Stomach smooth muscle (tissue), 2 donors: ENCODE data around the gene SCG5.

ENCODE experiments used
- H3K27ac ChIP-seq: one replicate; pipeline ENCODE4 v1.7.0; 2013; ENCODE audit warnings: mild to moderate bottlenecking, low read length, inconsistent platforms
- H3K27me3 ChIP-seq, 2 donors: one replicate each; pipeline ENCODE4 v1.7.0; 2013; ENCODE audit warnings: low read length in 2 of 2; ENCODE audit not compliant: insufficient read depth in 2 of 2, control insufficient read depth in 1 of 2
- H3K36me3 ChIP-seq, 2 donors: one replicate each; pipeline ENCODE4 v1.7.0; 2013; ENCODE audit warnings: low read length in 2 of 2; ENCODE audit not compliant: control insufficient read depth in 2 of 2, insufficient read depth in 2 of 2
- H3K4me1 ChIP-seq: one replicate; pipeline ENCODE4 v1.7.0; 2013; ENCODE audit warnings: low read length; ENCODE audit not compliant: control insufficient read depth, insufficient read depth
- H3K4me3 ChIP-seq, 2 donors: one replicate each; pipeline ENCODE4 v1.7.0; 2013; ENCODE audit warnings: low read length in 2 of 2
- H3K9ac ChIP-seq, 2 donors: one replicate each; pipeline ENCODE4 v1.7.0; 2013; ENCODE audit warnings: low read length in 2 of 2, mild to moderate bottlenecking in 1 of 2
- H3K9me3 ChIP-seq, 2 donors: one replicate each; pipeline ENCODE4 v1.7.0; 2013; ENCODE audit warnings: low read length in 2 of 2; ENCODE audit not compliant: control insufficient read depth in 2 of 2
- donor health status: healthy.
- donor health status: Pancreatic carcinoma.

The SCG5 gene

DNA sequence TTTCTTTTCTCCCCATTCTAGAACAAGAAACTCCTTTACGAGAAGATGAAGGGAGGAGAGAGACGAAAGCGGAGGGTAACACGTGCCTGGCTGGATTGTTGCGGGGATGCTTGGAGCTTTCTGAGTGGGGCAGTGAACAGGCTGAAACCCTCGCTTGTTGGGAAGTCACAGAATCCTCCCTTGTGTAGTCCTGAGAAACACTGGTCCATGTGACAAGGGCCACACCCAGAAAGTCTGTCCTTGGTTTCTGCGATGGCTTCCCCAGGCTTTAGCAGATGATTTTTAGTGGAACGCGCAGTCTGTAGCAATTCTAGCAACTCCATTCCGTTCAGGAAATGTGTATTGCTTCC lies 50.2 kb downstream of the SCG5 start:
- no peaks in the 10 kb centered on the region for H3K4me1 ChIP-seq
- no peaks in the 10 kb centered on the region for H3K9me3 ChIP-seq
- no peak overlapping the region for H3K9ac ChIP-seq
- no peak overlapping the region for H3K4me3 ChIP-seq
- H3K27ac ChIP-seq = no peak overlapping the region
- H3K27me3 ChIP-seq = no peaks in the 10 kb centered on the region
- H3K36me3 ChIP-seq = no peaks in the 10 kb centered on the region

DNA sequence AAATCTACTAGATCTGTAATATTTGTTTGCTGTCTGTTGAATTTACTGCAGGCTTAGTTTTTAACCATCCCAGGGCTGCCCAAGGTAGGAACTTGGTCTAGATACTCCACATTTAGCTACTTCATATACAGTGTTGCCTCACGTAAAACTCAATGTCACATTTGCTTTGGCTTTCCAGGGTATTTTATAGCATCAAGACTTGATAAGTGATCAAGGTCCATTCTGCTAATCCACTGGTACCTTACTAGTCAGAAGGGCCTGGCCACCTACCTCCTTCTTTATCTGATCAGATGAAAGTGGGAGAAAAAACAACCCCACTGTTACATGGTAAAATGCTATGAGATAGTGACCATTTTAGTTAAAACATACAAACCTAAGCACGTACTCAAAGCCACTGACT lies 50.8 kb downstream of the SCG5 start:
- no peak overlapping the region for H3K9ac ChIP-seq
- no peaks in the 10 kb centered on the region for H3K9me3 ChIP-seq
- no peak overlapping the region for H3K4me3 ChIP-seq
- H3K36me3 ChIP-seq = no peaks in the 10 kb centered on the region
- H3K27ac ChIP-seq = no peak overlapping the region
- no peaks in the 10 kb centered on the region for H3K27me3 ChIP-seq
- no peaks in the 10 kb centered on the region for H3K4me1 ChIP-seq

DNA sequence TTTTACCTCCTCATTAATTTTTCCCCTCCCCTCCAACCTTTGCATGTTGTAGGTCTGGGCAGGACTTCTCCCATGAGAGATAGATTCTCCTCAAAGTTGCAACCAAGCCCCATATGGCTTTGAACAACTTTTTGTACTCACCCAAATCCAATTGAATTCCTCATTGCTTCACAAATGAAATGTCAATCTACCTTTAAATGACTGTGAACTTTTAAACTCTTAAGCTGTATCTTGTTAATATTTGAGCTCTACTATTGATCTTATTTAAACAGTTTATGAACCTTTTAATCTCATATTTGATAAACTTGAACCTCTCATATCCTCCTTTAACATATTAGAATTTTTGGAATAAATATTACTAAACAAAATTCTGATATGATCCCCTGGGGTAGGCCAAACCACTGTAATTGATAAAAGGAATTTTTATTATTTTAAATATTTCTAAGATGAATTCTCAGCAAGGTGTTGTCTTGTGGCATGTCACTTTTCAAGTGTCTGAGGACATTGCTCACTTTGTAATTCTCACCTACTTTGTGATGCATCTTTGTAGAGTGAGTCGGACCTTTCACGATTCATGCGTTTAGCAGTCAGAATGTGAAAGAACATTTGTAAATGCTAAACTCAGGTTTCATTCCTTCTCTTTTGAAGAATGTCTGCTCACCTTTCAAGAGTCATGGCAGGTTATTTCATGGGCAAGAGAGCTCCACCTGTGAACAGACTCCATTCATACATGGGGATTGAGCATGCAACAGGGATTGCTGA lies 52.9 kb downstream of the SCG5 start:
- Histone ChIP-seq H3K9ac (no peak overlapping the region), H3K9me3 (no peaks in the 10 kb centered on the region), H3K27ac (no peak overlapping the region), H3K27me3 (no peaks in the 10 kb centered on the region), H3K4me1 (no peaks in the 10 kb centered on the region), H3K4me3 (no peak overlapping the region), H3K36me3 (no peaks in the 10 kb centered on the region)

DNA sequence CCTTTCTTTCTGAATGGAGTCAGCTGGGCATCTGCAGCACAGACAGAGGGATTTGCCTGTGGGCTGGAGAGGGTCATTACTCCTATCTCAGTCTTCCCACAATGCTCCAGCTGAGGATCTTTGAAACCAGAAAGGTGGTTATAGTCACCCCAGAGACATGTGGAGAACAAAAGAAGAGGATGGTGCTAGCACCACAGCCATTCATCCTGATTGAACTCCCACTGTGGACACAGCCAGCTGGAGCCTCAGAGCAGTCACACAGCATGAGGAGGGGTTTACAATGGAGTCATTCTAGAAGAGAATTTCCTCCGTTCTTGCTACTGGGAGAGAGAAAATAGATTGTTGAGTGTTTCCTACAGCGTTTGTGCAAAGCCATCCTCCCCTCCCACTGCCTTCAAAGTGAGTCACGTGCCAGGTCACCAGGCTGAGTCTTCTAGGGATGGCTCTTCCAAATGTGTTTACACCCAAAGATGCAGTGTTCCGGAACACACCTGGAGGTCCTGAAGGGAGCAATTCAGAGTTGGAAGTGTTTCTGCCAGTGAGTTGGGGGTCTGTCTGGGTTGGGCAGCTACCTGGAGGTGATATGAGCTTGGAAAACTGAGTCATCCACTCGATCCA lies 57.4 kb downstream of the SCG5 start:
- no peak overlapping the region for H3K4me3 ChIP-seq
- no peaks in the 10 kb centered on the region for H3K9me3 ChIP-seq
- no peak overlapping the region for H3K27ac ChIP-seq
- no peak overlapping the region for H3K9ac ChIP-seq
- H3K4me1 ChIP-seq = no peaks in the 10 kb centered on the region
- H3K27me3 ChIP-seq = no peaks in the 10 kb centered on the region
- H3K36me3 ChIP-seq = no peaks in the 10 kb centered on the region

DNA sequence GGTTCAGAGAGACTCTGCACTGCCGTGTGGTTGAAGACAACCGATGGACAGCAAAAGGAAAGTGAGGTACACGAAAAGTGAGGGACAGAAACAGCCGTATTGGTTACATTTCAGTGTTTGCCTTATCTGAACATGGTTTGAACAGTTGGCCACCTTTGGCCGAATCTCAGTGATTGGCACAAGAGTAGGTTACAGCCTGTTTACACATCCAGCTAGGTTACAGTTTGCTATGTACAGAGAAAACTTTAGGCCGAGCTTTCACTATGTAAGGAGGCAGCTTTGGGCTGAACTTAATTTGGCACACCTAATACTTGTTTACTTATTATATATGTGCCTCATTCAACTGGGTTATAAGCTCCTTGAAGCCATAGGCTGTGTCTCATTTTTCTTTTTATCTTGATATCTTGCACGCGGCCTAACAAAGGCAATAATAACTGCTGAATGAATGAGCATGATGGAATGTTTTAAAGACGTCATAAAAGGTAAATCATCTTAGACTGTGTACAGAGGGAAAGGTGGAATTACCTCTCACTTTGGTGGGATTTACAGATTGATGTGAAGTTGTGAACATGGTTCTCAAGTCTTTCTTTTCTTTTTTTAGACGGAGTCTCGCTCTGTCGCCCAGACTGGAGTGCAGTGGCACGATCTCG lies 59.1 kb downstream of the SCG5 start:
- Histone ChIP-seq H3K27ac (no peak overlapping the region), H3K36me3 (no peaks in the 10 kb centered on the region), H3K4me1 (no peaks in the 10 kb centered on the region), H3K27me3 (no peaks in the 10 kb centered on the region), H3K4me3 (no peak overlapping the region), H3K9ac (no peak overlapping the region), H3K9me3 (no peaks in the 10 kb centered on the region)

DNA sequence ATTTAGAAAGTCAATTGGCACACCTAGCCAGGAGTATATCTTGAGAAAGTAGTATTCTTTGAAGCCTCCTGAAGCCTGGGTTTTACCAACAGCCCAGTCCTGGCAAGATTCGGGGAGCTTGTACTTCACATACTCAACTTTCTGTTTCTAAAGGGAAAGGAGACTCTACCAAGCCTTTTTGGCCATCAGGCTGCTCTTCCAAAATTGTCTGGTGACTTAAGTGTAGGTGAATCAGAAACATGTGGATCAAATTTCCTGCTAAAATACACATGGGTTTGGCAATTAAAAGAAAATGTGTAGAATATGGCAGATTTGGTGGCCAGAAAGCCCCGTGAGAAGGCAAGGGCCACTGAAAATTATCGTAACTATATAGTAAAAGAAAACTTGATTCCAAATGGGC lies 60.4 kb downstream of the SCG5 start:
- H3K27ac ChIP-seq = no peak overlapping the region
- no peaks in the 10 kb centered on the region for H3K36me3 ChIP-seq

DNA sequence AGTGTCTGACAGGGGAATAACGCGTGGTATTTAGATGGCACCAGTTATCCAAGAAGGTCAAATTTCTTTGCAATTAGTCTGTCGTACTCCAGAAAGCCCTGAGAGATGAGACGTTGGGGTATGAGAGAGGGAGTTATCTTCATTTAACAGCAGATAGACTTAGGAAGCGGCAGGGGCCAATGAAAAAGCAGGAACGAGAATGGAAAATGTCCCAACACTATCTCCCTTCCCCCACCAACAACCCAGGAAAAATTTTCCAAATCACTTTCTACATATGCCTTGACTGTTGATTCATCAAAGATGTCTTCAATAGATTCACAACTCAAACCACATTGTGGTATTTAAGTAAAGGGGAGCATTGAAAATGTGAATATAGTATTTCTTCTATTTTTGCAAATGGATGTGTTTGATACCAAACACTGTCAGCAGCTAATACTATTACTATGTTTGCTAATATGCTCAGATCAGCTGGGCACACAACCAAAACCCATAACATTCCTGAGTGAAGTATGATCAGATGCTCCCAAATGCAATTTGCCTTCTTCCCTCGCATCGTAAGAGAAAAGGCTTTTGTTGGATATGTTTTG lies 63.0 kb downstream of the SCG5 start:
- Histone ChIP-seq H3K27ac (no peak overlapping the region), H3K27me3 (no peaks in the 10 kb centered on the region), H3K9ac (no peak overlapping the region), H3K36me3 (no peaks in the 10 kb centered on the region), H3K4me1 (no peaks in the 10 kb centered on the region), H3K4me3 (no peak overlapping the region), H3K9me3 (no peaks in the 10 kb centered on the region)

More for the DNA sequence above, 60.4 kb downstream of the SCG5 start:
- Histone ChIP-seq H3K4me1 (no peaks in the 10 kb centered on the region), H3K27me3 (no peaks in the 10 kb centered on the region), H3K9ac (no peak overlapping the region), H3K9me3 (no peaks in the 10 kb centered on the region), H3K4me3 (no peak overlapping the region)

DNA sequence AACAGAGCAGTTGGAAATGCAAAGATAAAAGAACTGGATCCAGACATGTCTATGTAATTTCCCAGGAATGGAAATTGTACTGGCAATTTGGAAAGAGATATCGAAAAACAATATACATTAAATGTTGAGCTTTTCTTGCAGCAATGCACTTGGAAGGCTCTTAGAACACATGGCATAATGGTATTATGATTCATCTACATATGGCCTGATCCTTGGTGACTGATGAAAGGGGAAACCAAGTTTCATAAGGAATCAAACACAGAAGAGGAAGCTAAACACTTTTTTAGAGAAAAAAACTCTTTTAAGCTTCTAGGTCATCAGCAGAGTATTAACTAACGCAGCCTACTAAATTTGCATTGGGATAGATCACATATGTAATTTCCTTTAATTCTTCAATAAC lies 63.9 kb downstream of the SCG5 start:
- Histone ChIP-seq H3K4me3 (no peak overlapping the region), H3K36me3 (no peaks in the 10 kb centered on the region), H3K4me1 (no peaks in the 10 kb centered on the region), H3K27me3 (no peaks in the 10 kb centered on the region), H3K27ac (no peak overlapping the region), H3K9ac (no peak overlapping the region), H3K9me3 (no peaks in the 10 kb centered on the region)

DNA sequence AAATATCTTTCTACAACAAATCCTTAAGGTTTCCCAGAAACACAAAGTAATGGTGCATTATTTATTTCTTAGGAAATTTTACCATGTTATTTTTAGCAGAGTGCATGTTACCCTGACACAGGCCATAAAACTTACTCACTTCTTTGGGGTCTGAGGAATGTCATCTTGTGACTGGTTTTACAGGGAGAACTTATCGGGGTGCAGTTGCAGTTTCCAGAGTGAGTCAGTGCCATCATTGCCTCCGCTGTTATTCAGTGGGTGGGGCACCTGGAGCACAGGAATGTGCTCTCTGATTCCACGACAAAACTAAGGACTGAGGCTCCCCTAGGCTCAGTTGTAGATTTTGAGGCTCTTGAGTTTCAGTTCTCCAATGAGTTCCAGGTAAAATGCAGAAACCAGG lies 65.2 kb downstream of the SCG5 start:
- no peak overlapping the region for H3K9ac ChIP-seq
- H3K4me3 ChIP-seq = no peak overlapping the region
- no peaks in the 10 kb centered on the region for H3K27me3 ChIP-seq
- H3K36me3 ChIP-seq = no peaks in the 10 kb centered on the region
- H3K4me1 ChIP-seq = no peaks in the 10 kb centered on the region
- no peak overlapping the region for H3K27ac ChIP-seq
- no peaks in the 10 kb centered on the region for H3K9me3 ChIP-seq

DNA sequence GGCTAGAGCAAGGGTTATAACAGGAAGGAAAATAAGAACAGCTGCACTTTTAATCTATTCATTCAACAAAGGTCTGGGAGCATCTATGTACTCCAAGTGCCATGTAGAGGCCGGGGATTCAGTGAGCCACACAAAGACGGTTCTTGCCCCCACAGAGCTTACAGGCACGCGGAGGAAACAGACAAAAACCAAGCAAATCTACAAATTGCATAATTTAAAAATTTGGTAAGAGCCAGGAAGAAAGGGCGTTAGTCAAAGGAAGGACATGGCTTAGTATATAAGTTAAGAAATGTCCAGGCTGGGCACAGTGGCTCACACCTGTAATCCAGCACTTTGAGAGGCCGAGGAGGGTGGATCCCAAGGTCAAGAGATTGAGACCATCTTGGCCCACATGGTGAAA lies 65.9 kb downstream of the SCG5 start:
- Histone ChIP-seq H3K9ac (no peak overlapping the region), H3K9me3 (no peaks in the 10 kb centered on the region), H3K4me3 (no peak overlapping the region), H3K36me3 (no peaks in the 10 kb centered on the region), H3K4me1 (no peaks in the 10 kb centered on the region), H3K27ac (no peak overlapping the region), H3K27me3 (no peaks in the 10 kb centered on the region)
